Measurements from ENCODE around the gene SAV1.

GRCh38 chr14:50600849-50601248, 67.3 kb downstream of the SAV1 start:
- TF ChIP-seq CTCF (IDR thresholded peaks at IDR 0.05) (no peak), POLR2A (IDR thresholded peaks at IDR 0.05) (no peak)
